HG02571 (cell line): Measurements from ENCODE around the gene SEC11A.
"Not testable (repeated sequence)": the region's sequence is repeated elsewhere in the genome, so short reads cannot be mapped to it uniquely, and the experiment has no call there.

Experiments used
- ATAC-seq: cut with Tn5 transposase; IDR thresholded peaks from one replicate; pipeline ENCODE4 v1.9.1; 2021; ENCODE audit warnings: mild to moderate bottlenecking, moderate library complexity; ENCODE audit not compliant: unreplicated experiment

Gene SEC11A

GRCh38 chr15:84740691-84741090 is 24.8 kb upstream of the SEC11A start:
- ATAC-seq: no peak

- ATAC-seq: no peak
These were observed 21.1 kb upstream of the SEC11A start for GRCh38 chr15:84737005-84737404.

- ATAC-seq: no peak
These were observed 20.4 kb upstream of the SEC11A start for GRCh38 chr15:84736375-84736774.

DNA sequence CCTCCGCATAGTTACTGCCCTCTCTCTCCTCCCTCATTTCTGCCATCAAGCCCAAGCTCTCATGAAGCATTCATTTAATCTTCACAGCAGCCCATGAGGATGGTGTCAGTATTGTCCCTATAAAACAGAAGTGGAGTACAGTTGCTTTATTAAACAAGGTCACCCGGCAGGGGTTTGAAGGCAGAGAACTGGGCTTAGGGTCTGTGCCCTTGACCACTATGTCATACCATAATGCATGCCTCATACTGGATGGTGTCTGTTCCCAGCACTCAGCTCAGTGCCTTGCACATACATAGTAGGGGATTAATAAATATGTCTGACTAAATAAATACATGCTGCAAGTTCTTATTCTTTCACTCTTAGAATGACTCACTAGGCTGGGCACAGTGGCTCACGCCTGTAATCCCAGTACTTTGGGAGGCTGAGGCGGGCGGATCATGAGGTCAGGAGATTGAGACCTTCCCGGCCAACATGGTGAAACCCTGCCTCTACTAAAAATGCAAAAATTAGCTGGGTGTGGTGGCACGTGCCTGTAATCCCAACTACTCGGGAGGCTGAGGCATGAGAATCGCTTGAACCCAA is 19.6 kb upstream of the SEC11A start:
- ATAC-seq: peak; percentile 35

DNA sequence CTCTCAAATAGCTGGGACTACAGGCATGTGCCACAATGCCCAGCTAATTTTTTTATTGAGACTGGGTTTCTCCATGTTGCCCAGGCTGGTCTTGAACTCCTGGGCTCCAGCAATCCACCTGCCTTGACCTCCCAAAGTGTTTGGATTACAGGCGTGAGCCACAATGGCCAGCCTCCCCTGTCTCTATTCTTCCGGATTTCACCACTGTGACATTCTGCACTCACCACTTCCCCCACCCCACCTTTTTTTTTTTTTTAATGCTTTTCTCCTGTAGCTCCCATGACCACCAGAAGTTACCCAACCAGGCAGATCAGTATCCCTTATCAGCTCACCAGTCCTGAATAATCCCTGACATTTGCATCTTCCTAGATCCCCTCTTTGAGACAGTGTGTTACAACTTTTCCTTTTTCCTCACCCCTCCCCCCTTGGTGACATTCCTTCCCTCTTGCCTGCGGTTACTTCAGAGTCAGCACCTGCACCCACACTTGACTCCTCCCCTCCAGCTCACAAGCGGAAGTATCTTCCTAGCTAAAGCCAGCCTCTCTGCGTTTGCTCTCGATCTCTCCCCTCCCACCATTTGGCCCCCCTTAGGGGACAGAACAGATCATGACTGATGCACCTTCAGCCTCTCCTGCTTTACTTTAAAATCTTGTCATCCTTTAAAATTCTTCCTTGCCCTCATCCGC is 19.0 kb upstream of the SEC11A start:
- ATAC-seq: peak; percentile 60

DNA sequence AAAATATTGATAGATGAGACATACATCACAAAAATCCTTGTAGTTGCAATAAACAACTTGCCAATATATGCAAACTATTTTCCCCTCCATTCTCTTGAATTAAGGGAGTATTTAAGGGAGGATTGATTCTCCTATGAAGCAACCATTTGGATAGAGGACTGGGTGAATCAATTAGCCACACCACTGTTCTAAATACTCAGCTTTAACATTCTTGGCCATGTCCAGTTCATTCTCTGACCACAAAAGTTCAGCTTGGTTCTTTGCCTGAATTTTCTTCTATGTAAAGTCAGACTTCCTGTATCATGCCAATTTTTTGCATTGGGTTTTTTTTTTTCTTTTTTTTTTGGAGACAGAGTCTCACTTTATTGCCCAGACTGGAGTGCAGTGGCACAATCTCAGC is 15.8 kb upstream of the SEC11A start:
- no peak for ATAC-seq

DNA sequence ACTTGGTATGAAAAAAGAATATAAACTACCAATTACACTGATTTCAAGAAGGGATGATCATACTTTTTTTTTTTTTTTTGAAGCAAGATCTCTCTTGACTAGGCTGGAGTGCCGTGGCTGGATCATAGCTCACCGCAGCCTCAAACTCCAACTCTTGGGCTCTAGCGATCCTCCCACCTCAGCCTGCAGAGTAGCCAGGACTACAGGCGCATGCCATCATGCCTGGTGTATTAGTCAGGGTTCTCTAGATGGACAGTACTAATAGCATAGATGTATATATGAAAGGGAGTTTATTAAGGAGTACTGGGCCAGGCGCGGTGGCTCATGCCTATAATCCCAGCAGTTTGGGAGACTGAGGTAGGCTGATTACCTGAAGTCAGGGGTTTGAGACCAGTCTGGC is 11.5 kb upstream of the SEC11A start:
- ATAC-seq: no peak

- ATAC-seq: no peak
These were observed 9.1 kb upstream of the SEC11A start for GRCh38 chr15:84725001-84725491.

- no peak for ATAC-seq
These were observed 6.7 kb upstream of the SEC11A start for GRCh38 chr15:84722628-84723027.

GRCh38 chr15:84721371-84721770 is 5.4 kb upstream of the SEC11A start:
- no peak for ATAC-seq

GRCh38 chr15:84715441-84716035 is 401 bp downstream of the SEC11A start:
- peak; percentile 1 for ATAC-seq

GRCh38 chr15:84714821-84715220 is 1.1 kb downstream of the SEC11A start:
- ATAC-seq: no peak

DNA sequence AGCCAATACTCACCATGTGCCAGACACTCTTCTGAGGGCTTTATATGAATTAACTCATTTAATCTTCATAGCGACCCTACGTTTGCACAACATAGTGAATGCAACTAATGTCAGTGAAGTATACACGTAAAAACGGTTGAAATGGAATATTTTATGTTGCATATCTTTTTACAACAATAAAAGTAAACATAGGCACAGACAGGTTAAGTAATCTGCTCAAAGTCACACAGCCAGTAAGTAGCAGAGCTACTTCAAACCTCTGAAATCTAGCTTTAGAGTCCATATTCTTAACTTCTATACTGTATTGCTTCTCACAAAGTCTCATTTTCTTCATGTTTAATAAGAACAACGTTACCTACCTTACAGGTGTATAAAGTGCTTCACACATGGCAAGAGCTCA is 1.6 kb downstream of the SEC11A start:
- no peak for ATAC-seq

DNA sequence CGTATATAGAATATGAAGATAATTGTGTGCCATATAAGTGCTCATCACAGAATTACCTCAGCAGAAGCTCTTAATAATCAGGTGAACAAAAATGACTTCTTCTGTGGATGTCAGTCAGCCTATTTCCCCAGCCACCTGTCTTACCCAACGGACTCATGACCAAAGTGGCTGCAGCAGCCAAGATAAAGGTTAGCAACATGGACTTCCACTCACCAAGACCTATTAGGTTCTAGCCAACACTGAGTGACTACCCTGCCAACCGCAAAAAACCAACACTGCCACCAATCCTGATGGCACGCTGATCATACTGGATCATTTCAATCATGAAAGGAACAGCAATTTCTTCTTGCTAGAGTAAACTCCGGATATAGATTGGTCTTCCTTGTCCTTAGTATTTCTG is 12.1 kb downstream of the SEC11A start:
- no peak for ATAC-seq

- ATAC-seq: no peak
These were observed 12.9 kb downstream of the SEC11A start for GRCh38 chr15:84702961-84703482.

DNA sequence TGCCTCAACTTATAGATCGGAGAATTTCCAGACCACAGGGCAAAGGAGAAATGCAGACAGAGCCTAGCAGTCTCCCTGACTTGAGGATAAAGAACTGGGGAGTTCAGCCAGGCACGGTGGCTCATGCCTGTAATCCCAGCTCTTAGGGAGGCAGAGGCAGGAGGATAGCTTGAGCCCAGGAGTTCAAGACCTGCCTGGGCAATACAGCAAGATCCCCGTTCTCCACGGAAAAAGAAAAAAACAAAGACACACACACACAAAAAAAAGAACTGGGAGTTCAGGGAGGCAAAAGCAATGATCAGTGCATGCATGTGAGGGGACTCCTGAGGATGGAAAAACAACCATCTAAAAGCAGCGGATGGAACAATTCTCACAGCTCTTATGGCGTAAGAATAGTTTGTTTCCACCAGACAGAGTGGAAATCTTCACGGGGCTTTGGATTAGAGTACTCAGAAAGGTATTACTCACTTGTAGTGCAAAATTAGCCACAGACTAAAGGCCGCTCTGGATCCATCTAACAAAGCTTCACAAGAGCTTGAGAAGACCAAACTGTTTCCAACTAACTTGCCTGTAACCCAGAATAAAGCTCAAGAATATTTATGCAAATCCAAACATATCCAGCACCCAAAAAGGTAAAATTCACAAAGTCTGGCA is 16.3 kb downstream of the SEC11A start:
- ATAC-seq: no peak

DNA sequence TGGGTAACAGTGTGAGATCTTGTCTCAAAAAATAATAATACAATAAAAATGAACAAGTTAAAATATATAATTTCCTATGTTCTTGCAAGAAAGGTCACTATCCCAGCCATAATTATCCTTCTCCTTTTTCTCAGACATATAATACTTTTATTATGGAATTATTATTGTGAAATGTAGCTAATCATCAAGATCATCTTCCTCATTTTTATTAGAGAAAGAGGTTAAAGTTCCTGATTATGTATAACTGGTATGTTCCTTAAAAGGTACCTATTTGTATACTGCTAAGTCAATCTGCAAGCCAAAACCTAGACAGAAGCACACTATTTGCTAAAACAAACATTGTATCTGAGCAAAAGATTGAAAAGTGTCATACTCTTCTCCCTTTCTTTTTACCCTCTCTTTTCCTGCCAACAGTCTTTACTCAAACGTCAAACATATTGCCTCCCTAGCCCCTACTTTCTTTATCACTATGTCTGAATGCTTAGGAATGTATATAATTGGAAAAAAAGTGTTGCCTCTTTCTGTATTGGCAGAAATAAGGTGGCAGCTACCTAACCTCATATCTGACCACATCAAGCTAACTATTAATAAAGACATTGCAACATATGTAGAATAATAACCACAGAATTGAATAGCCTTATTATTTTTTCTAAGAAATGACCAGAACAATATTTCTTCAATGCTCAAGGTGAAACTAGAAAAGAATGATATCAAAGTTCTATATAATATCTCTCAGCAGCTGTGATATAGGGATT is 18.5 kb downstream of the SEC11A start:
- no peak for ATAC-seq

DNA sequence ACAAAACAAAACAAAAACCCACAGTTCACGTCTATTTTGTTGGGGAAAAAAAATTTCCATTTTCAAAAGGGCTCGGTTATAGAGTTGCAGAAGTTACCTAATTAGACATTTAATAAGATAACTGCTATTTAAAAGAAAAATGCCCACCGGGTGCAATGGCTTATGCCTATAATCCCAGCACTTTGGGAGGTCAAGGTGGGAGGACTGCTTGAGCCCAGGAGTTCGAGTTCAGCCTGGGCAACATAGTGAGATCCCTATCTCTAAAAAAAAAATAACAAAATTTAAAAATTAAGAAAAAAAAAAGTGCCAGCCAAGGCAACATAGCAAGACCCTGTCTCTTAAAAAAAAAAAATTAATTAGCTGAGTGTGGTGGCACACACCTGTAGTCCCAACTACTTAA is 19.2 kb downstream of the SEC11A start:
- ATAC-seq: no peak

- no peak for ATAC-seq
These were observed 25.6 kb downstream of the SEC11A start for GRCh38 chr15:84690342-84690741.

- ATAC-seq: no peak
These were observed 26.1 kb downstream of the SEC11A start for GRCh38 chr15:84689858-84690257.

DNA sequence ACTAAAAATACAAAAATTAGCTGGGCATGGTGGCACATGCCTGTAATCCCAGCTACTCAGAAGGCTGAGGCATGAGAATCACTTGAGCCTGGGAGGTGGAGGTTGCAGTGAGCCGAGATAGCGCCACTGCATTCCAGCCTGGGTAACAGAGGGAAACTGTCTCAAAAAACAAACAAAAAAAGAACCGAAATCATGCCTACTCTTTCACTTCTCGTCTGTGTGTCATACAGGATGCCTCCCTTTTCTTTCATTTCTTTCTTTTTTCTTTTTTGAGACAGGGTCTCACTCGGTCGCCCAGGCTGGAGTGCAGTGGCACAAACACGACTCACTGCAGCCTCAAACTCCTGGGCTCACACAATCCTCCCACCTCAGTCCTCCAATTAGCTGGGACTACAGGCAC is 29.5 kb downstream of the SEC11A start:
- ATAC-seq: not testable (repeated sequence)
